HL-60/S4 treated with retinoic acid at 250 ng/mL for 4 days and 3 days (cell line): ENCODE results near the gene CNBP.
"Not testable (repeated sequence)": the region's sequence is repeated elsewhere in the genome, so short reads cannot be mapped to it uniquely, and the experiment has no call there.

ENCODE experiments used
- in situ Hi-C: fragments of 300-500 bp; cut with MboI; formaldehyde crosslinking; loops from 2 replicates; pipeline ENCODE4 v1.7.0; 2022; ENCODE audit warnings: low sequenced_read_pairs

CNBP gene

GRCh38 chr3:129183569-129184395 is at the start of gene CNBP:
CNBP (minus strand) TSS chr3:129183896; CDS start chr3:129171757, 12,139 bp downstream.
- in situ Hi-C loops: no loop called here

- in situ Hi-C loops: no loop called here
These were observed 47.8 kb upstream of the CNBP start for GRCh38 chr3:129231331-129232119.

- in situ Hi-C loops: no loop called here
These were observed 46.8 kb upstream of the CNBP start for GRCh38 chr3:129230311-129231019.

GRCh38 chr3:129228891-129229585 is 45.3 kb upstream of the CNBP start:
- in situ Hi-C loops: no loop called here

- in situ Hi-C loops: no loop called here
These were observed 42.7 kb upstream of the CNBP start for GRCh38 chr3:129226374-129226773.

GRCh38 chr3:129224984-129225393 is 41.3 kb upstream of the CNBP start:
- in situ Hi-C loops: no loop called here

GRCh38 chr3:129224387-129224786 is 40.7 kb upstream of the CNBP start:
- in situ Hi-C loops: not testable (repeated sequence)

- in situ Hi-C loops: no loop called here
These were observed 35.0 kb upstream of the CNBP start for GRCh38 chr3:129218742-129219141.

GRCh38 chr3:129213238-129213637 is 29.5 kb upstream of the CNBP start:
- in situ Hi-C loops: no loop called here

- in situ Hi-C loops: no loop called here
These were observed 28.1 kb upstream of the CNBP start for GRCh38 chr3:129211772-129212171.

GRCh38 chr3:129211345-129211744 is 27.6 kb upstream of the CNBP start:
- in situ Hi-C loops: no loop called here

GRCh38 chr3:129207479-129207878 is 23.8 kb upstream of the CNBP start:
- in situ Hi-C loops: no loop called here

- in situ Hi-C loops: no loop called here
These were observed 21.6 kb upstream of the CNBP start for GRCh38 chr3:129205109-129205832.

GRCh38 chr3:129204473-129204872 is 20.8 kb upstream of the CNBP start:
- in situ Hi-C loops: no loop called here

- in situ Hi-C loops: no loop called here
These were observed 15.7 kb upstream of the CNBP start for GRCh38 chr3:129199366-129199765.

GRCh38 chr3:129197321-129197720 is 13.6 kb upstream of the CNBP start:
- in situ Hi-C loops: no loop called here

- in situ Hi-C loops: no loop called here
These were observed 12.9 kb upstream of the CNBP start for GRCh38 chr3:129196601-129197000.

- in situ Hi-C loops: no loop called here
These were observed 12.1 kb upstream of the CNBP start for GRCh38 chr3:129195731-129196256.

- in situ Hi-C loops: not testable (repeated sequence)
These were observed 6.1 kb upstream of the CNBP start for GRCh38 chr3:129189793-129190192.

- in situ Hi-C loops: no loop called here
These were observed 4.2 kb upstream of the CNBP start for GRCh38 chr3:129187857-129188256.
